HEK293 (cell line): ENCODE results near the gene UBAC2.
A peak's percentile ranks its signal among the peaks of the same experiment; 100 is the strongest.

Source experiments
- CTCF ChIA-PET: fragments of 350-600 bp; formaldehyde crosslinking; extraction: SDS; loops from one replicate; lab custom pipeline; 2021; ENCODE audit warnings: antibody characterized with exemption; lab: Yijun Ruan, JAX
- POLR2A ChIA-PET: fragments of 300-600 bp; formaldehyde crosslinking; extraction: SDS; loops from one replicate; lab custom pipeline; 2020; ENCODE audit warnings: antibody characterized with exemption, inconsistent platforms; lab: Yijun Ruan, JAX
- H3K27ac ChIP-seq: fragments of 200-500 bp; sonication (Bioruptor generic); 2 replicates; pipeline ENCODE4 v1.5.1; 2014; ENCODE audit warnings: low read depth, low read length, control low read depth, inconsistent platforms; ENCODE audit errors: extremely low read depth
- H3K36me3 ChIP-seq, 2 experiments: fragments of 200-500 bp in 1 of 2; sonication (Bioruptor generic) in 1 of 2; 1 replicate in 1 of 2; 2 replicates in 1 of 2; pipeline ENCODE4 v1.5.1; 2014 to 2017; ENCODE audit warnings: inconsistent platforms in 2 of 2, low read length in 2 of 2; ENCODE audit not compliant: control insufficient read depth in 2 of 2, insufficient read depth in 1 of 2
- H3K4me1 ChIP-seq: fragments of 200-500 bp; sonication (Bioruptor generic); 2 replicates; pipeline ENCODE4 v1.5.1; 2014; ENCODE audit warnings: mild to moderate bottlenecking, low read length, inconsistent platforms; ENCODE audit not compliant: control insufficient read depth, insufficient read depth
- H3K4me3 ChIP-seq: 2 replicates; pipeline ENCODE4 v1.5.1; 2011; ENCODE audit warnings: low read depth, mild to moderate bottlenecking, control low read depth, low read length, moderate library complexity
- H3K9me3 ChIP-seq: fragments of 200-500 bp; sonication (Bioruptor generic); 2 replicates; pipeline ENCODE4 v1.5.1; 2014; ENCODE audit warnings: low read depth, low read length, inconsistent platforms; ENCODE audit not compliant: control insufficient read depth, insufficient read depth
- GLIS2 ChIP-seq: fragments of 450-650 bp; formaldehyde crosslinking; IDR thresholded peaks from 2 replicates; pipeline ENCODE4 v1.5.1; 2016; ENCODE audit warnings: missing biosample characterization, missing genetic modification characterization
- OVOL3 ChIP-seq: fragments of 450-650 bp; formaldehyde crosslinking; IDR thresholded peaks from 2 replicates; pipeline ENCODE4 v1.5.1; 2016; ENCODE audit warnings: missing biosample characterization, missing genetic modification characterization
- YY1 ChIP-seq: fragments of 450-650 bp; formaldehyde crosslinking; IDR thresholded peaks from 2 replicates; pipeline ENCODE4 v1.5.1; 2018; ENCODE audit warnings: missing biosample characterization, missing genetic modification characterization
- ZBTB17 ChIP-seq: fragments of 450-650 bp; formaldehyde crosslinking; IDR thresholded peaks from 2 replicates; pipeline ENCODE4 v1.5.1; 2016; ENCODE audit warnings: missing biosample characterization, missing genetic modification characterization
- ZFP3 ChIP-seq: fragments of 450-650 bp; formaldehyde crosslinking; IDR thresholded peaks from 2 replicates; pipeline ENCODE4 v1.5.1; 2016; ENCODE audit warnings: low read depth, missing biosample characterization, missing genetic modification characterization
- ZNF121 ChIP-seq: fragments of 450-650 bp; formaldehyde crosslinking; IDR thresholded peaks from 2 replicates; pipeline ENCODE4 v1.5.1; 2016; ENCODE audit warnings: missing biosample characterization, missing genetic modification characterization
- ZNF169 ChIP-seq: fragments of 450-650 bp; formaldehyde crosslinking; IDR thresholded peaks from 2 replicates; pipeline ENCODE4 v1.5.1; 2016; ENCODE audit warnings: missing biosample characterization, missing genetic modification characterization
- ZNF311 ChIP-seq: fragments of 450-650 bp; formaldehyde crosslinking; IDR thresholded peaks from 2 replicates; pipeline ENCODE4 v1.5.1; 2017; ENCODE audit warnings: missing biosample characterization, missing genetic modification characterization, borderline replicate concordance
- ZNF544 ChIP-seq: fragments of 450-650 bp; formaldehyde crosslinking; IDR thresholded peaks from 2 replicates; pipeline ENCODE4 v1.5.0; 2017; ENCODE audit warnings: missing biosample characterization, missing genetic modification characterization
- TF ChIP-seq, protein P1 (sequence below): IDR thresholded peaks from 2 replicates; pipeline ENCODE4 v1.6.1; 2011; ENCODE audit warnings: mild to moderate bottlenecking, low read depth, low read length, borderline replicate concordance
- TF ChIP-seq, protein P2 (sequence below): fragments of 450-650 bp; formaldehyde crosslinking; IDR thresholded peaks from 2 replicates; pipeline ENCODE4 v1.5.1; 2016; ENCODE audit warnings: missing biosample characterization, missing genetic modification characterization
- TF ChIP-seq, protein P3 (sequence below): fragments of 450-650 bp; formaldehyde crosslinking; IDR thresholded peaks from 2 replicates; pipeline ENCODE4 v1.5.1; 2017; ENCODE audit warnings: missing biosample characterization, missing genetic modification characterization
- TF ChIP-seq, protein P4 (sequence below): fragments of 450-650 bp; formaldehyde crosslinking; IDR thresholded peaks from 2 replicates; pipeline ENCODE4 v1.5.1; 2016; ENCODE audit warnings: missing biosample characterization, missing genetic modification characterization

The UBAC2 gene

DNA sequence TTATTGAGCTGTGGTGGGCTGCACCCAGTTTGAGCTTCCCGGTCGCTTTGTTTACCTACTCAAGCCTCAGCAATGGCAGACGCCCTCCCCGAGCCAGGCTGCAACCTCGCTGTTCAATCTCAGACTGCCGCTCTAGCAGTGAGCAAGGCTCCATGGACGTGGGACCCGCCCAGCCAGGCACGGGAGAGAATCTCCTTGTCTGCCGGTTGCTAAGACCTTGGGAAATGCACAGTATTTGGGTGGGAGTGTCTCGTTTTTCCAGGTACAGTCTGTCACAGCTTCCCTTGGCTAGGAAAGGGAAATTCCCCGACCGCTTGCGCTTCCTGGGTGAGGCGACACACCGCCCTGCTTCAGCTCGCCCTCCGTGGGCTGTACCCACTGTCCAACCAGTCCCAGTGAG lies 27.7 kb upstream of the UBAC2 start (continued):
- TF ChIP-seq, protein P1, sequence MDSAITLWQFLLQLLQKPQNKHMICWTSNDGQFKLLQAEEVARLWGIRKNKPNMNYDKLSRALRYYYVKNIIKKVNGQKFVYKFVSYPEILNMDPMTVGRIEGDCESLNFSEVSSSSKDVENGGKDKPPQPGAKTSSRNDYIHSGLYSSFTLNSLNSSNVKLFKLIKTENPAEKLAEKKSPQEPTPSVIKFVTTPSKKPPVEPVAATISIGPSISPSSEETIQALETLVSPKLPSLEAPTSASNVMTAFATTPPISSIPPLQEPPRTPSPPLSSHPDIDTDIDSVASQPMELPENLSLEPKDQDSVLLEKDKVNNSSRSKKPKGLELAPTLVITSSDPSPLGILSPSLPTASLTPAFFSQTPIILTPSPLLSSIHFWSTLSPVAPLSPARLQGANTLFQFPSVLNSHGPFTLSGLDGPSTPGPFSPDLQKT, result no peak
- TF ChIP-seq, protein P2, sequence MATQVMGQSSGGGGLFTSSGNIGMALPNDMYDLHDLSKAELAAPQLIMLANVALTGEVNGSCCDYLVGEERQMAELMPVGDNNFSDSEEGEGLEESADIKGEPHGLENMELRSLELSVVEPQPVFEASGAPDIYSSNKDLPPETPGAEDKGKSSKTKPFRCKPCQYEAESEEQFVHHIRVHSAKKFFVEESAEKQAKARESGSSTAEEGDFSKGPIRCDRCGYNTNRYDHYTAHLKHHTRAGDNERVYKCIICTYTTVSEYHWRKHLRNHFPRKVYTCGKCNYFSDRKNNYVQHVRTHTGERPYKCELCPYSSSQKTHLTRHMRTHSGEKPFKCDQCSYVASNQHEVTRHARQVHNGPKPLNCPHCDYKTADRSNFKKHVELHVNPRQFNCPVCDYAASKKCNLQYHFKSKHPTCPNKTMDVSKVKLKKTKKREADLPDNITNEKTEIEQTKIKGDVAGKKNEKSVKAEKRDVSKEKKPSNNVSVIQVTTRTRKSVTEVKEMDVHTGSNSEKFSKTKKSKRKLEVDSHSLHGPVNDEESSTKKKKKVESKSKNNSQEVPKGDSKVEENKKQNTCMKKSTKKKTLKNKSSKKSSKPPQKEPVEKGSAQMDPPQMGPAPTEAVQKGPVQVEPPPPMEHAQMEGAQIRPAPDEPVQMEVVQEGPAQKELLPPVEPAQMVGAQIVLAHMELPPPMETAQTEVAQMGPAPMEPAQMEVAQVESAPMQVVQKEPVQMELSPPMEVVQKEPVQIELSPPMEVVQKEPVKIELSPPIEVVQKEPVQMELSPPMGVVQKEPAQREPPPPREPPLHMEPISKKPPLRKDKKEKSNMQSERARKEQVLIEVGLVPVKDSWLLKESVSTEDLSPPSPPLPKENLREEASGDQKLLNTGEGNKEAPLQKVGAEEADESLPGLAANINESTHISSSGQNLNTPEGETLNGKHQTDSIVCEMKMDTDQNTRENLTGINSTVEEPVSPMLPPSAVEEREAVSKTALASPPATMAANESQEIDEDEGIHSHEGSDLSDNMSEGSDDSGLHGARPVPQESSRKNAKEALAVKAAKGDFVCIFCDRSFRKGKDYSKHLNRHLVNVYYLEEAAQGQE (tag by site-specific recombination), result no peak

DNA sequence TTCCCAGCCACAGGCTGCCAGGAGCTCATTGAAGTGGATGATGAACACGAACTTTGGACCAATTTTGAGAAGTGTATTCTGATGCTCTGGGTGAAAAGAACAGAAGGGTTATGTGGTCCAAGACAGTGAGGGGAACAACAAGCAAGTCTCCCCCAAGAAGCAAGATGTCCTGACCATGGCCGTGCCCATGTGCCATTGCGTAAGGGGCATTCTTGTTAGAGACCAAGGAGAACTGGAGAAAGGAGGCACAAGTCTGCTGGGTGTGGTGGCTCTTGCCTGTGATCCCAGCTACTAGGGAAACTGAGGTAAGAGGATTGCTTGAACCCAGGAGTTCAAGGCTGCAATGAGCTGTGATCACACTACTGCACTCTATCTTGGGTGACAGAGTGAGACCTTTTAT lies 27.0 kb upstream of the UBAC2 start:
- Histone ChIP-seq H3K36me3 (no peaks in the 10 kb centered on the region), H3K27ac (no peak overlapping the region), H3K9me3 (no peaks in the 10 kb centered on the region), H3K4me3 (no peak overlapping the region), H3K4me1 (no peaks in the 10 kb centered on the region)
- ChIA-PET POLR2A (interaction anchor here (1.5 kb wide), 1 partner anchor 27 kb away, joined by 4 read pairs; the partner anchor contains the start of gene UBAC2), CTCF (interaction anchor here (0.7 to 6.2 kb wide), 2 partner anchors 31 to 94 kb away, joined by 3 to 146 read pairs; no protein-coding TSS in a partner anchor)
- TF ChIP-seq OVOL3 (tag by site-specific recombination), result no peak
- TF ChIP-seq ZNF544 (tag by site-specific recombination), result no peak
- no peak for TF ChIP-seq YY1
- TF ChIP-seq, protein P3, sequence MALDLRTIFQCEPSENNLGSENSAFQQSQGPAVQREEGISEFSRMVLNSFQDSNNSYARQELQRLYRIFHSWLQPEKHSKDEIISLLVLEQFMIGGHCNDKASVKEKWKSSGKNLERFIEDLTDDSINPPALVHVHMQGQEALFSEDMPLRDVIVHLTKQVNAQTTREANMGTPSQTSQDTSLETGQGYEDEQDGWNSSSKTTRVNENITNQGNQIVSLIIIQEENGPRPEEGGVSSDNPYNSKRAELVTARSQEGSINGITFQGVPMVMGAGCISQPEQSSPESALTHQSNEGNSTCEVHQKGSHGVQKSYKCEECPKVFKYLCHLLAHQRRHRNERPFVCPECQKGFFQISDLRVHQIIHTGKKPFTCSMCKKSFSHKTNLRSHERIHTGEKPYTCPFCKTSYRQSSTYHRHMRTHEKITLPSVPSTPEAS (tag by site-specific recombination), result no peak
- no peak for TF ChIP-seq ZFP3
- no peak for TF ChIP-seq ZNF169 (tag by site-specific recombination)
- no peak for TF ChIP-seq ZNF311 (tag by site-specific recombination)
- TF ChIP-seq ZNF121, result no peak
- TF ChIP-seq, protein P4, sequence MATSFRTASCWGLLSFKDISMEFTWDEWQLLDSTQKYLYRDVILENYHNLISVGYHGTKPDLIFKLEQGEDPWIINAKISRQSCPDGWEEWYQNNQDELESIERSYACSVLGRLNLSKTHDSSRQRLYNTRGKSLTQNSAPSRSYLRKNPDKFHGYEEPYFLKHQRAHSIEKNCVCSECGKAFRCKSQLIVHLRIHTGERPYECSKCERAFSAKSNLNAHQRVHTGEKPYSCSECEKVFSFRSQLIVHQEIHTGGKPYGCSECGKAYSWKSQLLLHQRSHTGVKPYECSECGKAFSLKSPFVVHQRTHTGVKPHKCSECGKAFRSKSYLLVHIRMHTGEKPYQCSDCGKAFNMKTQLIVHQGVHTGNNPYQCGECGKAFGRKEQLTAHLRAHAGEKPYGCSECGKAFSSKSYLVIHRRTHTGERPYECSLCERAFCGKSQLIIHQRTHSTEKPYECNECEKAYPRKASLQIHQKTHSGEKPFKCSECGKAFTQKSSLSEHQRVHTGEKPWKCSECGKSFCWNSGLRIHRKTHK (tag by site-specific recombination), result no peak

DNA sequence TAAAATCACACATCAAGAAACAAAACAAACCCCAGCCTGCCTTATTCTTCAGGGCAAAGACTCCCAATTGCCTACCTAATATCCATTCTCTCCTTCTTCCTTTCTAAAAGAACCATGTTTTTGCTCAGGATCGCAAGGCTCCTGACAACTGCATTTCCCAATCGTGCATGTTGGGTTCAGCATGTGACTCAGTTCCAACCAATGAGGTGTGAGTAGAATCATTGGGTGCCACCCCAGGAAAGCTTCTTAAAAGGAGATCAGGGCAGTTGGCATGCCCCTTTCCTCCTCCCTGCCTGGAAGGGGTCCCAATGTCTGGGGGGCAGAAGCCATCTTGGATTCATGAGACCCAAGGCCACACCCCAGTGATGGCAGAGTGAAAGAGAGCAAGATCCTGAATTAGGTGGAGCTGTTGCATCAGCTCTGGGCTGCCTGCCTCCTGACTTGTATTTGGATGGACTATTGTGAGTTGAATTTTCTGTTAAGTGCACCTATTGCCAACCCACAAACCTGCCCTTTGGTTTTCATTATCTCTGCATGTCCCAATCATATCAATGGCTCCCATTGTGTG lies 26.0 kb upstream of the UBAC2 start:
- Histone ChIP-seq H3K9me3 (no peaks in the 10 kb centered on the region), H3K27ac (no peak overlapping the region), H3K4me1 (no peaks in the 10 kb centered on the region), H3K36me3 (no peaks in the 10 kb centered on the region), H3K4me3 (no peak overlapping the region)
- POLR2A ChIA-PET, result no interaction called here
- TF ChIP-seq ZBTB17 (tag by site-specific recombination) (0 out of 2 replicates have a peak, but pooled peaks have one; percentile 43), GLIS2 (tag by site-specific recombination) (no peak)
- CTCF ChIA-PET, result interaction anchor here (0.5 to 6.2 kb wide), 3 partner anchors 93 to 708 kb away, joined by 3 to 146 read pairs (median 3); no protein-coding TSS in a partner anchor
